ENCODE results near the gene IFT122.
"Not testable (repeated sequence)": the region's sequence is repeated elsewhere in the genome, so short reads cannot be mapped to it uniquely, and the experiment has no call there.

DNA sequence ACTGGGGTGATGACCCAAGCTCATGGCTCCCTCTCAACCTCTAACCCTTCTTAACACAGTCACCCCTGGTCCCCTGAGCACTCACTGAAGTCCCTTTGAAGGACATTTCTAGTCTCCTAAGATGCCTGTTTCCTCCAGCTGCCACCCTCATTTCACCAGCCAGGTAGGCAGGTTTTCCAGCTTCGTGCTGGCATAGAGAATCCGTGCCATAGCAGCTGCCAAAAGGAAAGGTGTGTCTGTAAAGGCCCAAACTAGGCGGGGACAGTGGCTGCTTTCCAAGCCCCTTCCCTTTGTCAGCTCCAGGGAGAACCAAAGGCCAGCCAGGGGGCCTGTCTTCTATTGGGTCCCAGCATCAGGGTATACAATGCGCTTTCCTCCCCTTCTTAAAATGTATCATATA is 48.4 kb upstream of the IFT122 start:
- TF ChIP-seq, protein P1, sequence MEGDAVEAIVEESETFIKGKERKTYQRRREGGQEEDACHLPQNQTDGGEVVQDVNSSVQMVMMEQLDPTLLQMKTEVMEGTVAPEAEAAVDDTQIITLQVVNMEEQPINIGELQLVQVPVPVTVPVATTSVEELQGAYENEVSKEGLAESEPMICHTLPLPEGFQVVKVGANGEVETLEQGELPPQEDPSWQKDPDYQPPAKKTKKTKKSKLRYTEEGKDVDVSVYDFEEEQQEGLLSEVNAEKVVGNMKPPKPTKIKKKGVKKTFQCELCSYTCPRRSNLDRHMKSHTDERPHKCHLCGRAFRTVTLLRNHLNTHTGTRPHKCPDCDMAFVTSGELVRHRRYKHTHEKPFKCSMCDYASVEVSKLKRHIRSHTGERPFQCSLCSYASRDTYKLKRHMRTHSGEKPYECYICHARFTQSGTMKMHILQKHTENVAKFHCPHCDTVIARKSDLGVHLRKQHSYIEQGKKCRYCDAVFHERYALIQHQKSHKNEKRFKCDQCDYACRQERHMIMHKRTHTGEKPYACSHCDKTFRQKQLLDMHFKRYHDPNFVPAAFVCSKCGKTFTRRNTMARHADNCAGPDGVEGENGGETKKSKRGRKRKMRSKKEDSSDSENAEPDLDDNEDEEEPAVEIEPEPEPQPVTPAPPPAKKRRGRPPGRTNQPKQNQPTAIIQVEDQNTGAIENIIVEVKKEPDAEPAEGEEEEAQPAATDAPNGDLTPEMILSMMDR (IDR thresholded peaks at IDR 0.05; ENCODE audit: insufficient read depth, low read length), result not testable (repeated sequence)
- not testable (repeated sequence) for TF ChIP-seq POLR2AphosphoS5 (IDR thresholded peaks at IDR 0.05; ENCODE audit: low read depth); GABPA (IDR thresholded peaks at IDR 0.05; ENCODE audit: low read depth); SPI1 (IDR thresholded peaks at IDR 0.05; ENCODE audit: borderline replicate concordance, low read depth)
- TF ChIP-seq, protein P2, sequence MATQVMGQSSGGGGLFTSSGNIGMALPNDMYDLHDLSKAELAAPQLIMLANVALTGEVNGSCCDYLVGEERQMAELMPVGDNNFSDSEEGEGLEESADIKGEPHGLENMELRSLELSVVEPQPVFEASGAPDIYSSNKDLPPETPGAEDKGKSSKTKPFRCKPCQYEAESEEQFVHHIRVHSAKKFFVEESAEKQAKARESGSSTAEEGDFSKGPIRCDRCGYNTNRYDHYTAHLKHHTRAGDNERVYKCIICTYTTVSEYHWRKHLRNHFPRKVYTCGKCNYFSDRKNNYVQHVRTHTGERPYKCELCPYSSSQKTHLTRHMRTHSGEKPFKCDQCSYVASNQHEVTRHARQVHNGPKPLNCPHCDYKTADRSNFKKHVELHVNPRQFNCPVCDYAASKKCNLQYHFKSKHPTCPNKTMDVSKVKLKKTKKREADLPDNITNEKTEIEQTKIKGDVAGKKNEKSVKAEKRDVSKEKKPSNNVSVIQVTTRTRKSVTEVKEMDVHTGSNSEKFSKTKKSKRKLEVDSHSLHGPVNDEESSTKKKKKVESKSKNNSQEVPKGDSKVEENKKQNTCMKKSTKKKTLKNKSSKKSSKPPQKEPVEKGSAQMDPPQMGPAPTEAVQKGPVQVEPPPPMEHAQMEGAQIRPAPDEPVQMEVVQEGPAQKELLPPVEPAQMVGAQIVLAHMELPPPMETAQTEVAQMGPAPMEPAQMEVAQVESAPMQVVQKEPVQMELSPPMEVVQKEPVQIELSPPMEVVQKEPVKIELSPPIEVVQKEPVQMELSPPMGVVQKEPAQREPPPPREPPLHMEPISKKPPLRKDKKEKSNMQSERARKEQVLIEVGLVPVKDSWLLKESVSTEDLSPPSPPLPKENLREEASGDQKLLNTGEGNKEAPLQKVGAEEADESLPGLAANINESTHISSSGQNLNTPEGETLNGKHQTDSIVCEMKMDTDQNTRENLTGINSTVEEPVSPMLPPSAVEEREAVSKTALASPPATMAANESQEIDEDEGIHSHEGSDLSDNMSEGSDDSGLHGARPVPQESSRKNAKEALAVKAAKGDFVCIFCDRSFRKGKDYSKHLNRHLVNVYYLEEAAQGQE (IDR thresholded peaks at IDR 0.05; ENCODE audit: insufficient replicate concordance, low read depth), result not testable (repeated sequence)
